HTR-8/SVneo (cell line): ENCODE results near the gene SH2D3A.
"Not testable (repeated sequence)": the region's sequence is repeated elsewhere in the genome, so short reads cannot be mapped to it uniquely, and the experiment has no call there.

Experiments
- DNase-seq: peaks from one replicate; pipeline ENCODE4 v3.0.0; 2011; ENCODE audit warnings: low spot score, mixed read lengths; ENCODE audit not compliant: insufficient read length
- FAIRE-seq: peaks from 2 replicates; lab custom pipeline; 2011; peaks lifted over from hg19 to GRCh38; lab: Jason Lieb, UNC

SH2D3A gene

DNA sequence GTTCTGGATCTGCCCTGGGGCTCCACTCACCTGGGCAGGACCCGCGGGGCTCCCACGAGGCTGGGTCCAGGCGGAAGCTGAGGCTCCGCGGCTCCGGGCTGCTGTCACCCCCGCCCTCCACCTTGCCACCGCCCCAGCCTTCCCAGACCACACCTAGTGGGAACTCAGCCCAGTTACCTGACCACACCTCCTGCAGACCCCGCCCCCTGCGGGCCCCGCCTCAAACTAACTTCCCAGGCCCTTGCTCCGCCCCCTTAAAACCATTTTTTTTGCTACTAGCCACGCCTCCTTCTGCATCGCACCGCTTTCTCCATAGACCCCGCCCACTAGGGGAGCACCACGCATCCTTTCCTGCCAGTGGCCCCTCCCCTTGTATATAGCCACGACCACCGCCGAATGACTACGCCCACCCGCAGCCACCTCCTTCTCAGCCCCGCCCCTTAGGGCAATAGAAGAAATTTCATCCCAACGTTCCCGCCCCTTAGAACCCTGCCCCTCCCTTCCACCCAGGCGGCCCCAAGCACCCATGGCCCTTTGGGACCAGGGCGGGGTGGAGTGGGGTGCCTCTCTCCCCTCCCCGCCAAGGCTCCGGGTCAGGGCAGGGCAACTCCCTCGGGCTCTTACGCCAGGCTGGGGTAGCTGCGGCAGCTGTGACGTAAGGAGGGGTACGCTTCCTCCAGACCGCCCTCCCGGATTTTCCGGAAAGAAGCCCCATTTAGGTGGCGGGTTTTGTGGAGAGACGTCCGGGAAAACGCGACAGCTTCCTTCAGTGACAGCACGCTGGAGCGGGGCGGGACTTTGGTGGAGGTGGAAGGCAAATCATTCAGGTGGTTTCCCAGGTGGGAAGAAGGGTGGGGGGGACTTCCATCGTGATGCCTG lies at the start of gene SH2D3A:
SH2D3A (minus strand) TSS at position 79 of the 879 bp plus-strand sequence. CDS start 3,687 bp downstream, outside the sequence.
- FAIRE-seq (no peak), DNase-seq (no peak)

DNA sequence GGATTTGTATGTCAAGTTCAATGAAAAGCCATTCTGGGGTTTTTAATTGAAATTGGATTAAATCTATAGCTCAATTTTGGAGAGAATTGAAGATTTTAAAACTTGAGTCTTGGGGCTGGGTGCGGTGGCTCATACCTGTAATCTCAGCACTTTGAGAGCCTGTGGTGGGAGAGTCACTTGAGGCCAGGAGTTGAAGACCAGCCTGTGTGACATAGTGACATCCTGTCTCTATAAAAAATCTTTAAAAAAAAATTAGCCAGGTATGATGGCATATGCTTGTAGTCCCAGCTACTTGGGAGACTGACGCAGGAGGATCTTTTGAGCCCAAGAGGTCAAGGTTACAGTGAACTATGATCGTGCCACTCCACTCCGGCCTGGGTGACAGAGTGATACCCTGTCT lies 46.4 kb upstream of the SH2D3A start:
- FAIRE-seq, result no peak

DNA sequence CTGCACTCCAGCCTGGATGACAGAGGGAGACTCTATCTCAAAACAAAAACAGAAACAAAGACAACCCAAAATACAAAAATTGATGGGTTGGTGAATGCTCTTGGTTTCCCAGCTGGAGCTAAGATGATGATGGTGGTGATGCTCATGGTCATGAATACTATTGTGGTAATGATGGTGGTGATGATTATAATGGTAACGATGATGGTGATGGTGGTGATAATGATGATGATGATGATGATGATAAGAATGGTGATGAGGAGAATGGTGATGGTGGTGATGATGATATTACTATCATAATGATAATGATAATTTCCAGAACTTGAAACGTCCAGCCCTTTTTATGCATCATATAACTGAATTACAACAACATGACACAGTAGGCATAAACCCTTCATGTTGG lies 45.4 kb upstream of the SH2D3A start:
- FAIRE-seq (no peak), DNase-seq (no peak)

More for the DNA sequence above, 46.4 kb upstream of the SH2D3A start:
- DNase-seq, result no peak

DNA sequence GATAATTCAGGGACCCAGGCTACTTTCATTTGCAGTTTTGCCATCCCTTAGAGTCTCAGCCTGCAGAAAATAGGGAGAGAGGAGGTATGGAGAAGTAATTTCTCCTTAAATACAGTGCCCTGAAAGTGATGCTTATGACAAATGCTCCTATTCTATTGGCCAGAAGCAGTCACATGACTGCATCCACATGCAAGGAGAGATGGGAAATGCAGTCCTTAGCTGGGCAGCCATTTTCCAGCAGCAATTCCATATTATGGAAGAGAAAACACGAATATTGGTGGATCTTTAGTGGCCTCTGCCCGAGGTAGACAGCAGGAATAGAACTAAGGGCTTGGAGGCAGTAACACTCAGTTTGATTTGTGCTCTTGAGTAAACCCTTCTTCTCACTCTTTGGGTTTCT lies 44.7 kb upstream of the SH2D3A start:
- peak; percentile 80 for FAIRE-seq
- peak; percentile 74 for DNase-seq

DNA sequence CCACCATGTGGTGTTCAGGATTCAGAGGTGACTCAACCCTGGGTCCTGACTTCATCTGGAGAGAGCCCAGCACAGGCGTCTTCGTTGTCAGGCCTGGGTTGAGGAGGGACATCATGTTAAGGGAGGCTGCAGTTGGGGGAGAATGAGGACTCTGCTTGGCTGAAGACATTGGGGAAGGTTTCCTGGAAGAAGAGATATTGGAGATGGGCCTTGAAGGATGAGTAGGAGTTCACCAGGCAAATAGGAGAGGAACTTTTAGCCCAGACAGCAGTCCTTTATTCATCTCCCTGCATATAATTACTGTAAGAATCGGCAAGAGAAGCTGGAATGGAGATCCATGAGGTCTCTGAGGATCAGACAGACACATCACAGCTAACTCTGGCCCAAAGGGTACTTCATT lies 44.1 kb upstream of the SH2D3A start:
- no peak for FAIRE-seq
- no peak for DNase-seq

DNA sequence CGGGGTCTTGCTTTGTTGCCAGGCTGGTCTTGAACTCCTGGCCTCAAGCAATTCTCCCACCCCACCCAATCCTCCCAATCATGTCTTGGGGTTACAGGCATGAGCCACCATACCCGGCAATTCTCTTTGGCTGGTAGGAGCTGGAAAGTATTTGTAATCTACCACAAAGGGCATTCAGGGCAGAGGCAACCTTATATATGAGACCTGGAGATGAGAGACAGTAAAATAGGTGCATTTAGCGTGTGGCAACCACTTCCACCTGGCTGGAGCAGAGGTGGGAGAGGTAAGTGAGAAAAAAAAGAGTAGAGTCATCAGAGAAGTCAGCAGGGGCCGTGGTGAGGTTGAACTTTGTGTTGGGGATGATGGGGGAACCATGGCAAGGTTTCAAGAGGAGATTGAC lies 42.0 kb upstream of the SH2D3A start:
- DNase-seq, result no peak
- FAIRE-seq, result no peak

DNA sequence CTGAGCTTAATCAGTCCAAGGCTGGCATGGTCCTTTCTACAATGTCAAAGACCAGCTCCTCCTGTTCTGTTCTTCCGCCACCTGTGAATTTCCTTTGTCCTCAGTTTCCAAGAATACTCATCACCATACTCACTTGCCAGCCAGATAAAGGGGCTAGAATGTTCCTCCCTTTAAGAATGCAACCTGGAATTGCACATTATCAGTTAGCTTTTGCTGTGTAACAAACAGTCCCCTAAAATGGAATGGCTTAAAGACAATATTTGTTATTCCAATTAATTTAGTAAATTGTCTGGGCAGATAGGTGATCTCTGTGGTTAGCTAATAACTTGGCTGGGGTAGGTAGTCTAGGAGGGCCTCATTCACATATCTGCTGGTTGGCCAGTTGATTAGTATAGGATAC lies 41.3 kb upstream of the SH2D3A start:
- FAIRE-seq, result no peak
- DNase-seq, result no peak

DNA sequence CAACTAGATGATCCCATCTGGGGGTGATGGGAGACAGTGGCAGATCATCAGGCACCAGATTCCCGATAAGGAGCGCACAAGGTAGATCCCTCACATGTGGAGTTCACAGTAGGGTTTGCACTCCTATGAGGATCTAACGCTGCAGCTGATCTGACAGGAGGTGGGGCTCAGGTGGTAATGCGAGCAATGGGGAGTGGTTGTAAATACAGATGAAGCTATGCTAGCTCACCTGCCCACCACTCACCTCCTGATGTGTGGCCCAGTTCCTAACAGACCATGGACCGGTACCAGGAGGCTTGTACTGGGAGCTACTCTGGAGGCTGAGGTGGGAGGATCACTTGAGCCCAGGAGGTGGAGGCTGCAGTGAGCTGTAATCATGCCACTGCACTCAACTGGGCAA lies 40.1 kb upstream of the SH2D3A start:
- DNase-seq, result no peak
- no peak for FAIRE-seq

DNA sequence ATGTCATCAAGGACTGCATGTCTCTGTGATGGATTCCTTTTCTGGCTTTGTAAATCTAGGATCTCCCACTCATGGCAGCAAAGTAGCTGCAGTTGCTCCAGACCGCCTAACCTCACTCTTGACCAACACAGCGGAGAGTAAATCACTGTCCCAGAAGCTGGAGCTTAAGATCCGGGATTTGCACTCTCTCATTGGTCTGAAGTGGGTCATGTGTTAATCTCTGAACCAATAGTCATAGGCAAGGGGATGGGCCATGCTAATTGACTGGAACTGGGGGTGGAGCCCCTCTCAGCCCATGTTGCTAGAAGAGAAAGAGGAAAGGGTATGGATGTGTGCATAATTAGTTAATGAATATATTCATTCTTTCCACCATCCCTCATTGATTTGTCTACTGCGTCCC lies 39.3 kb upstream of the SH2D3A start:
- FAIRE-seq, result no peak
- DNase-seq, result no peak

DNA sequence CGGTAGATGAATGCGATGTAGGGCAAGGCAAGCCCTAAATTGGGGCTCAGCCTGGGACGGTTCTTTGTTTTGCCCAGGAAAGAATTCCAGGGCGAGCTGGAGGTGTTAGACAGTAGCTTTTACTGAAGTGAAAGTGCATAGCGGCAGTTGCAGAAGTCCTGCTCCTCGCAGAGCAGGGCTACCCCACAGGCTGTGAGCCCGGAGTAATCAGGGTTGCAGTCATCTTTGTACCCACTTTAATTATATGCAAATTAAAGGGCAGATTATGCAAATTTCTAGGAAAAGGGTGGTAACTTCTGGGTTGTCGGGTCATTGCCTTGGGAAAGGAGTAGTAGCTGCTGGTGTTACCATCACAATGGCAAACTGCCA lies 35.8 kb upstream of the SH2D3A start:
- no peak for FAIRE-seq
- DNase-seq, result no peak

DNA sequence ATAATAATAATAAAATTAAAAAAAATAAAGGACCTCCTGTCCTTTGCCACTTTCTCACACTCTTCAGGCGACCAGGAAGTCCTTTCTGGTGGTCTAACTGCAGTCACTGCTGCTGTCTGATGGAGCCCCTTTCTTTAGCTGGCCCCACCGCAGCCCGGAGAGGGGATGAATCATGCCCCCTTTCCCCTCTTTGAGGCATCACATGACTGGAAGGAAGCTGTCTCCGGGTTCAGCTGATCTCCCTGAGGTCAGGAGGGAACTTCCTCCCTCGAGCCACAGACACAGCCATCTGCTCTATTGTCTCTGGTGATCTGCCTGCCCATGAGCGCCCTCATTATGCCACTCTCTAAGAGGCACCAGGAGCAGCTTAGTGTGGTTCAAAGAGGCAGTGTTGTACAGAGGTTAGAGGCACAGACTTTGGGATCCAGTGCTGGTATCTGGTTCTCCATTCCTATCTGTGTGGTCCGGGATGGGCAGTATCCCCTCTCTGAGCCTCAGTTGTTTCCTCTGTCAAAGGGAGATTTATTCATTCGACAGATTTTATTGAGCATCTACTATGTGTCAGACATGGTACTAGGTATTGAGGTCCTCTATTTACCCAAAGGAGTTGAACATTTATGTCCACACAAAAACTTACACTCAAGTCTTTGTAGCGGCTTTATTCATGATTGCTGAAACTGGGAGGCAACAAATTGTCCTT lies 35.3 kb upstream of the SH2D3A start:
- FAIRE-seq (peak; percentile 4), DNase-seq (peak; percentile 45)

DNA sequence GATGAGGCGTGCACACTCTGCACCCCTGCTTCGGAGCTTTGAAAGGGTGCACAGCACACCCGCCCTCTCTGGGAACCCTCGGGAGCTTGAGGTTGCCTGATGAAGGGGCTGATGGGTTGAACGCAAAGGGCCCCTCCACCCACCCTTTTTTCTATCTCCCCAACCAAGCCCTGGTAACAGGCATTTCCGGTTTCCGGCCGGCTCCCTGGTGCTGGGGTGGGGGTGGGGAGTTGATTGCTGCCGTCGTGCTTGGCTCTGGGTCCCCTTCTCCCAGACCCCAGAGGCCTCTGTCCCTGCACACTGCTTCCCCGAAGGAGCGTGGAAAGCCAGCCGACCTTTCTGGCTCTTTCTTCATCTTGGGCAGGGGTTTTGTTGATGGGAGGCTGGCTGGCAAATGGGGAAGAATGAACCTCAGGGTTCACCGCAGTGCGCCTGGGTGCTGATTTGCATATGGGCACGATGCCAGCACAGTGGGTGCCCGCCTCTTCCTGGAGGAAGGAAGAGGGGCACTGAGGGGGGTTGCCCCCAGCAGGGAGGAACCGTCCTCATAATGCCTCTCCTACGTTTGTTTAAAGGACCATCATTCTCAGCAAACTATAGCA lies 34.4 kb upstream of the SH2D3A start:
- FAIRE-seq (peak; percentile 94), DNase-seq (peak; percentile 87)

DNA sequence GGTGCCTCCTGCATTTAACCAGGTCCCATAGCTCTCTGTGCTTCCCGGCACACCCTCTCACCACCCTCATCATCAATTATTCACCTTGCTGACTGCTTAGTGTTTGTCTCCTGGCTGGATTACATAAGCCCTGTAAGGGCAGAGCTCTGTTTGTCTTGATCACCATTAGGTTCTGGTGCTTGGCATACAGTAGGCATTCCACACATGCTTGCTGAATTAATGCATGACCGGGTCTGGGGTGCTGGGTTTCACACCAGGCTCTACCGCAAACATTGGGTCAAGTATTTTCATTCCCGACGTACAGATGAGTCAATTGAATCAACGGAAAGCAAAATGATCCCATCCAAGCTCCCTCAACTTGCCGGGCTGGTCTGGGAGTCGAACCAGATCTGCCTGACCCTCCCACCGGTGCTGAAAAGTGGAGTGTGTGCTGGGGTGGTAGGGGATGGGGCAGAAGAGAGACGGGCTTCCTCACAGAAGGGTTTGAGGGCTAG lies 33.8 kb upstream of the SH2D3A start:
- DNase-seq (peak; percentile 39), FAIRE-seq (peak; percentile 83)

DNA sequence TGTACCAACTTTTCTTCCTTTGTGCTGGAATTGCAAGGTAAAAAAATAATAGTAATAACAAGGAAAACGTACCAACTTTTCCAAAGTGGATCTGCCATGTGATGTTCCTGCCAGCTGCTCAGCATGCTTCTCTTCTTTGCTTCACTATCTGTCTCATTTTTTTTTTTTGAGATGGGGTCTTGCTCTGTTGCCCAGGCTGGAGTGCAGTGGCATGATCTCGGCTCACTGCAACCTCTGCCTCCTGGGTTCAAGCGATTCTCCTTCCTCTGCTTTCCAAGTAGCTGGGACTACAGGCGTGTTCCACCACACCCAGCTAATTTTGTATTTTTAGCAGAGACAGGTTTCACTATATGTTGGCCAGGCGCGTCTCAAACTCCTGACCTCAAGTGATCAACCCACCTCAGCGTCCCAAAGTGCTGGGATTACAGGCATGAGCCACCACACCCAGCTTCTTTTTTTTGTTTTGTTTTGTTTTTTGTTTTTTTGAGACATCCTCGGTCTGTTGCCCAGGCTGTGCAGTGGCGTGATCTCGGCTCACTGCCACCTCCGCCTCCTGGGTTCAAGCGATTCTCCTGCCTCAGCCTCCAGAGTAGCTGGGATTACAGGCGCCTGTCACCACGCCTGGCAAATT lies 33.0 kb upstream of the SH2D3A start:
- DNase-seq, FAIRE-seq: not testable (repeated sequence)

DNA sequence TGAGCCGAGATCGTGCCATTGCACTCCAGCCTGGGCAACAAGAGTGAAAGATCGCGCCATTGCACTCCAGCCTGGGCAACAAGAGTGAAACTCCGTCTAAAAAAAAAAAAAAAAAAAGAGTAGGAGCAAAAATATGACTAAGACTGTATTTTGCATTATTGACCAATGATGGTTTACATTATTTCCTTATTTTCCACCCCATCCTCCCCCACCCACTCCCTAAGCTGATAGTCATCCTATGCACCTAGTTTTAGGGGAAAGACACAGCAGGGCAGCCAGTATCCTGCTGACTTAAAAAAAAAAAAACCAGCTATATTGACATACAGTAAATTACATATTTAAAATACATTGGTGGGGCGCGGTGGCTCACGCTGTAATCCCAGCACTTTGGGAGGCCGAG lies 30.4 kb upstream of the SH2D3A start:
- DNase-seq, result no peak
- no peak for FAIRE-seq

DNA sequence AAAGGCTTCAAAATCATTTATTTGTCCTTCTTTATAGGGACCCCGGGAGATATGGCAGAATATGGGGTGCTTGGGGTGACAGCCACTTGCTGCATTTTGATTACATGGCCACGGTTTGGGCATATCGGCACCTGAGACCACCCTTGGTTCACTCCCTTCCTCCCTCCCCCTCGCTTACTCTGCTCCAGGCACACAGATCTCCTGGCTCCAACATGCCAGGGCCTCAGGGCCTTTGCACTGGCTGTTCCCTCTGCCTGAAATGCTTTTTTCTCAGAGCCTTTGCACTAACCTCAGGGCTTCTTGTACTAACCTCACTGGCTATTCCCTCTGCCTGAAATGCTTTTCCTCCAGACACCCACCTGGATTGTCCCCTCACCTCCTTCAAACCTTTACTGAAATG lies 29.0 kb upstream of the SH2D3A start:
- DNase-seq, result no peak
- no peak for FAIRE-seq

DNA sequence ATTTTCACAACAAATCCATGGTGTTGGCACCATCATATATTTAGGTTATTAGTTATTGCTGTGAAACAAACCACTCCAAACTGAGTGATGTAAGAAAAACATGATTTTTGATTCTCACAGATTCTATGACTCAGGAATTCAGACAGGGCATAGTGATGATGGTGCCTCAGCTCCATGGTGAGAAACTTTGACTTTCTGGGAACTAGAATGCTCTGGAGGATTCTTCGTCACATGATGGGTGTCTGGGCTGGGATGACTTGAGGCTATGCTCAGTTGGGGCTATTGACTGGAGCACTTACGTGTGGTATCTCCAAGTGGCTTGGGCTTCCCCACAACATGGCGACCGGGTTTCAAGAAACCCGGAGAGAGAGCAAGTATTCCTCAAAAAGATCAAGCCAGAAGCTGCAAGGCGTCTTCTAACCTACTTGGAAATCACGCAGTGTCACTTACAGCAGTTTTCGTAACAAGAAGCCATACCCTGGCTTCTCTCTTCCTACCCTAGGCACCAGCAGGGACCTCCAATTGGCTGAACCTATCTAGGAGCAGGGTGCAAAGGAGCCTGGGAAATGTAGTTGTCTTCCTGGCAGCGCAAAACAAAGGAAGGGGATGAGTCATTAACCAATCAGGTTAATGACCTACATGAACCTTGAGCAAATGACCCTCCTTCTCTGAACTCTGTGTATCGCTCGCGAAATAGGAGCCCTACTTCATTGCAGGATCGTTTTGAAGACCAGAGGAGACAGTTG lies 27.6 kb upstream of the SH2D3A start:
- FAIRE-seq (no peak), DNase-seq (no peak)

DNA sequence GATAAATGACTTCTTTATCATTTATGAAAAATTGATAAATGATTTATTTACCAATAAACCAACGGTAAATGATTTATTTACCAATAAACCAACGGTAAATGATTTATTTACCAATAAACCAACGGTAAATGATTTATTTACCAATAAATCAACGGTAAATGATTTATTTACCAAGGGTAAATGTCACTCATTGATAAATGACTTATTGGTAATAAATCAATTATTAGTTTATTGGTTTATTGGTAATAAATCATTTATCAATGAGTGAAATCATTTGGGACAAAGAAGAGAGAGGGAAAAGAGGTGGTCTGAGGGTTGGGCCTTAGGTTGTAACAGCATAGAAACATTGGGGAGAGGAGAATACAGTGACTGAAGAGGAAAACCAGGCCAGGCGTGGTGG lies 26.7 kb upstream of the SH2D3A start:
- DNase-seq, result no peak
- no peak for FAIRE-seq

DNA sequence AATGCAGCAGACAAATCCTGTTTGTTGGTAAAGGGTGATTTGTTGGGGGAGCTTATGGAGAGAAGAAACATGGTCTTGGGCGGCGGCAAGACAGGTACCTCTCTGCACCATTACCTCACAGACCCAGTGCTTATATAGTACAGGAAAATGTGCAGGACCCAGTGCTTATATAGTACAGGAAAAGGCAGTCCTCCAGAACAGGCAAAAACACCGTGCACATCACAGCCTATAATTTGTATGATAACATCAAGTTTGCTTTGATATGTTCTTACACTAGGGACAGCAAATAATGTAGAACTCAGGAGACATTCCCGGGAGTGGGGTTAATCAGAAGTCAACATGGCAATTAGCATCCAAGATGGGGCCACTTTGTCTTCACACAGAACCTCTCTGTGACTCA lies 26.2 kb upstream of the SH2D3A start:
- DNase-seq (no peak), FAIRE-seq (no peak)

DNA sequence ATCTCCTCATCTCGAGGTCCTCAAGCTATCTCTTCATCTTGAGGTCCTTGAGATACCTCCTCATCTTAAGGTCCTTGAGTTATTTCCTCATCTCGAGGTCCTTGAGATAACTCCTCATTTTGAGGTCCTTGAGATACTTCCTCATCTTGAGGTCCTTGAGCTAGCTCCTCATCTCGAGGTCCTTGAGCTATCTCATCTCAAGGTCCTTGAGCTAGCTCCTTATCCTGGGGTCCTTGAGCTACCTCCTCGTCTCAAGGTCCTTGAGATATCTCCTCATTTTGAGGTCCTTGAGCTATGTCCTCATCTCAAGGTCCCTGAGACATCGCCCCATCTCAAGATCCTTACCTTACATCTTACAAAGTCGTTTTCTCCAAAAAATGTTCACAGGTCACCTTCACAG lies 24.0 kb upstream of the SH2D3A start:
- FAIRE-seq, result no peak
- DNase-seq, result no peak
